Neural crest cell (in vitro differentiated cells): Measurements from ENCODE around the gene TNRC18. TPM values are rescaled to one million over a fixed set of nuclear protein-coding genes. Genes with fewer than 3 reads are reported as not detected.
"Not testable (repeated sequence)": the region's sequence is repeated elsewhere in the genome, so short reads cannot be mapped to it uniquely, and the experiment has no call there.

Experiments used
- DNase-seq: peaks from one replicate; pipeline ENCODE4 v3.0.0; 2021; ENCODE audit warnings: low read depth, mixed read lengths, low spot score
- H3K27ac Mint-ChIP-seq: one replicate; pipeline ENCODE4 v1.8.0; 2021; ENCODE audit warnings: mild to moderate bottlenecking, mixed read lengths; ENCODE audit not compliant: unreplicated experiment
- H3K27me3 Mint-ChIP-seq: 2 replicates; pipeline ENCODE4 v1.8.0; 2021; ENCODE audit warnings: low read depth, mild to moderate bottlenecking, mixed read lengths
- H3K36me3 Mint-ChIP-seq: 2 replicates; pipeline ENCODE4 v1.8.0; 2021; ENCODE audit warnings: low read depth, mild to moderate bottlenecking, mixed read lengths
- H3K4me1 Mint-ChIP-seq: 2 replicates; pipeline ENCODE4 v1.8.0; 2021; ENCODE audit warnings: mixed read lengths
- H3K4me3 Mint-ChIP-seq: one replicate; pipeline ENCODE4 v1.8.0; 2021; ENCODE audit warnings: mild to moderate bottlenecking, mixed read lengths
- H3K9me3 Mint-ChIP-seq: 2 replicates; pipeline ENCODE4 v1.8.0; 2021; ENCODE audit warnings: mixed read lengths
- total RNA-seq: library from RNA; stranded (reverse); gene quantifications from 2 replicates; pipeline ENCODE4 v1.2.1, GENCODE V29; 2021
- TF ChIP-seq, protein P1 (sequence below): fragments of 200-600 bp; sonication (generic); conservative IDR thresholded peaks from 2 replicates; pipeline ENCODE4 v1.5.0; 2021; ENCODE audit warnings: antibody characterized with exemption, mild to moderate bottlenecking

Gene TNRC18
- total RNA-seq, 1 donor from 2014 or later: 69.8 TPM

- TF ChIP-seq, protein P1, sequence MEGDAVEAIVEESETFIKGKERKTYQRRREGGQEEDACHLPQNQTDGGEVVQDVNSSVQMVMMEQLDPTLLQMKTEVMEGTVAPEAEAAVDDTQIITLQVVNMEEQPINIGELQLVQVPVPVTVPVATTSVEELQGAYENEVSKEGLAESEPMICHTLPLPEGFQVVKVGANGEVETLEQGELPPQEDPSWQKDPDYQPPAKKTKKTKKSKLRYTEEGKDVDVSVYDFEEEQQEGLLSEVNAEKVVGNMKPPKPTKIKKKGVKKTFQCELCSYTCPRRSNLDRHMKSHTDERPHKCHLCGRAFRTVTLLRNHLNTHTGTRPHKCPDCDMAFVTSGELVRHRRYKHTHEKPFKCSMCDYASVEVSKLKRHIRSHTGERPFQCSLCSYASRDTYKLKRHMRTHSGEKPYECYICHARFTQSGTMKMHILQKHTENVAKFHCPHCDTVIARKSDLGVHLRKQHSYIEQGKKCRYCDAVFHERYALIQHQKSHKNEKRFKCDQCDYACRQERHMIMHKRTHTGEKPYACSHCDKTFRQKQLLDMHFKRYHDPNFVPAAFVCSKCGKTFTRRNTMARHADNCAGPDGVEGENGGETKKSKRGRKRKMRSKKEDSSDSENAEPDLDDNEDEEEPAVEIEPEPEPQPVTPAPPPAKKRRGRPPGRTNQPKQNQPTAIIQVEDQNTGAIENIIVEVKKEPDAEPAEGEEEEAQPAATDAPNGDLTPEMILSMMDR: no peak
- H3K36me3 Mint-ChIP-seq: peaks cover 36% of the 10 kb centered on the region
- no peaks in the 10 kb centered on the region for H3K4me1 Mint-ChIP-seq
- no peaks in the 10 kb centered on the region for H3K9me3 Mint-ChIP-seq
- no peak for DNase-seq
- peak overlapping the region; percentile 84 for H3K27ac Mint-ChIP-seq
- no peak overlapping the region for H3K4me3 Mint-ChIP-seq
- no peaks in the 10 kb centered on the region for H3K27me3 Mint-ChIP-seq
Measured at GRCh38 chr7:5333121-5334045, 90.3 kb downstream of the TNRC18 start.

- no peak for DNase-seq
- Mint-ChIP-seq H3K36me3 (peaks cover 31% of the 10 kb centered on the region), H3K27me3 (no peaks in the 10 kb centered on the region), H3K4me3 (no peak overlapping the region), H3K27ac (no peak overlapping the region), H3K4me1 (no peaks in the 10 kb centered on the region), H3K9me3 (no peaks in the 10 kb centered on the region)
- TF ChIP-seq, protein P1: no peak
Measured at GRCh38 chr7:5332579-5332978, 91.1 kb downstream of the TNRC18 start.

DNA sequence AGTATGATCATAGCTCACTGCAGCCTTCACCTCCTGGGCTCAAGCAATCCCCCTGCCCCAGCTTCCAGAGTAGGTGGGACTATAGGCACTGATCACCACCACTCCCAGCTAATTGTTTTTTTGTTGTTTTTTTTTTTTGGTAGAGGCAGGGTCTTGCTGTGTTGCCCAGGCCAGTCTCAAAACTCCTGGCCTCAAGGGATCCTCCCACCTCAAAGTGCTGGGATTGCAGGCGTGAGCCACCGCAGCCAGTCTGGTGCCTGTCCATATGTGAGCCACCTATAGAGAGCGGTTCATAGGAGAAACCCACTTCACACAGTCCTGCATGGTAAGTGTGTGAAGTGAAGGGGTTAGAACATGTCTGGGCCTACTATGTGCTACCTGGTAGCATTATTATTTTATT lies 93.3 kb downstream of the TNRC18 start:
- H3K4me1 Mint-ChIP-seq: no peaks in the 10 kb centered on the region
- H3K4me3 Mint-ChIP-seq: no peak overlapping the region
- DNase-seq: no peak
- no peak overlapping the region for H3K27ac Mint-ChIP-seq
- TF ChIP-seq, protein P1: no peak
- peaks cover 17% of the 10 kb centered on the region for H3K36me3 Mint-ChIP-seq
- no peaks in the 10 kb centered on the region for H3K9me3 Mint-ChIP-seq
- H3K27me3 Mint-ChIP-seq: no peaks in the 10 kb centered on the region

GRCh38 chr7:5324961-5325360 lies 98.7 kb downstream of the TNRC18 start:
- peaks cover 12% of the 10 kb centered on the region for H3K36me3 Mint-ChIP-seq
- H3K9me3 Mint-ChIP-seq: peaks cover 1% of the 10 kb centered on the region
- no peak overlapping the region for H3K27ac Mint-ChIP-seq
- no peak for DNase-seq
- no peak overlapping the region for H3K4me3 Mint-ChIP-seq
- no peaks in the 10 kb centered on the region for H3K27me3 Mint-ChIP-seq
- TF ChIP-seq, protein P1: no peak
- H3K4me1 Mint-ChIP-seq: no peaks in the 10 kb centered on the region

GRCh38 chr7:5323800-5324781 lies 99.5 kb downstream of the TNRC18 start:
- H3K4me3 Mint-ChIP-seq, H3K9me3 Mint-ChIP-seq, H3K27ac Mint-ChIP-seq, H3K27me3 Mint-ChIP-seq, DNase-seq, H3K4me1 Mint-ChIP-seq: not testable (repeated sequence)
- peaks cover 21% of the 10 kb centered on the region for H3K36me3 Mint-ChIP-seq
